Cardiac muscle cell (in vitro differentiated cells and primary cell): ENCODE data around the gene TGM1. TPM values are rescaled to one million over a fixed set of nuclear protein-coding genes. Genes with fewer than 3 reads are reported as not detected.

ENCODE experiments used
- DNase-seq, 2 donors: peaks; one replicate each; pipeline versions ENCODE4 v3.0.0 to v3.0.0-alpha.2; 2010 to 2017; ENCODE audit warnings: low read depth in 1 of 2, low spot score in 1 of 2
- H3K27ac ChIP-seq: fragments of 200-600 bp; sonication (generic); 2 replicates; pipeline ENCODE4 v1.5.1; 2016
- H3K27me3 ChIP-seq: fragments of 200-600 bp; sonication (generic); 2 replicates; pipeline ENCODE4 v1.6.0; 2016; ENCODE audit warnings: control low read depth
- H3K36me3 ChIP-seq: fragments of 200-600 bp; sonication (generic); 2 replicates; pipeline ENCODE4 v1.5.1; 2016; ENCODE audit warnings: control low read depth
- H3K4me1 ChIP-seq: fragments of 200-600 bp; sonication (generic); 2 replicates; pipeline ENCODE4 v1.8.1; 2017; ENCODE audit warnings: low read depth, mild to moderate bottlenecking, mixed run types
- H3K4me3 ChIP-seq: fragments of 200-600 bp; sonication (generic); 2 replicates; pipeline ENCODE4 v1.5.1; 2016; ENCODE audit warnings: mild to moderate bottlenecking
- H3K9me3 ChIP-seq: fragments of 200-600 bp; sonication (generic); 2 replicates; pipeline ENCODE4 v1.5.1; 2017; ENCODE audit warnings: low read depth, mild to moderate bottlenecking, control low read depth
- CTCF ChIP-seq: IDR thresholded peaks from 2 replicates; pipeline ENCODE4 v1.5.1; 2012; ENCODE audit warnings: low read depth, mild to moderate bottlenecking, low read length
- polyA plus RNA-seq: library from polyadenylated mRNA; unstranded; fragments of >200 nt; fragmentation: Nextera tagmentation; extraction: Ambion mirVana; gene quantifications from 2 replicates; pipeline ENCODE4 v1.2.1, GENCODE V29; 2016
- total RNA-seq: library from RNA; depleted of rRNA; stranded (reverse); fragments of >200 nt; gene quantifications from 2 replicates; pipeline ENCODE4 v1.2.3, GENCODE V29; 2016

Gene TGM1
- total and polyA plus RNA-seq, 2 experiments from 2014 or later, result 1.7 TPM; not detected in 1

GRCh38 chr14:24309538-24310264 is 46.7 kb upstream of the TGM1 start, which contains the start of gene LTB4R2:
TSS of gene LTB4R2 (plus strand) at chr14:24310140. CDS start at chr14:24310665, 525 bp downstream.
- Histone ChIP-seq H3K9me3 (no peaks in the 10 kb centered on the region), H3K27me3 (no peaks in the 10 kb centered on the region), H3K4me1 (no peaks in the 10 kb centered on the region), H3K4me3 (no peak within 1 kb of the TSS), H3K36me3 (peaks cover 3% of the 10 kb centered on the region), H3K27ac (no peak within 1 kb of the TSS)
- DNase-seq, result no peak
- TF ChIP-seq CTCF, result no peak

- Histone ChIP-seq H3K9me3 (no peaks in the 10 kb centered on the region), H3K27me3 (no peaks in the 10 kb centered on the region), H3K4me3 (no peak overlapping the region), H3K4me1 (no peaks in the 10 kb centered on the region), H3K36me3 (peaks cover 15% of the 10 kb centered on the region), H3K27ac (no peak overlapping the region)
- DNase-seq, result no peak
- TF ChIP-seq CTCF, result no peak
Measured at GRCh38 chr14:24308342-24309124, 45.6 kb upstream of the TGM1 start.

GRCh38 chr14:24307575-24308341 is 44.8 kb upstream of the TGM1 start, which contains the start of gene CIDEB:
TSS of gene CIDEB (minus strand) at chr14:24307977. CDS start at chr14:24307858, 119 bp downstream.
- TF ChIP-seq CTCF, result peak; percentile 98
- no peak within 1 kb of the TSS for H3K4me3 ChIP-seq
- no peaks in the 10 kb centered on the region for H3K9me3 ChIP-seq
- no peak within 1 kb of the TSS for H3K27ac ChIP-seq
- H3K27me3 ChIP-seq, result no peaks in the 10 kb centered on the region
- no peaks in the 10 kb centered on the region for H3K4me1 ChIP-seq
- peaks cover 21% of the 10 kb centered on the region for H3K36me3 ChIP-seq
- peak; percentile 63 to 66 for DNase-seq

- Histone ChIP-seq H3K27me3 (no peaks in the 10 kb centered on the region), H3K9me3 (no peaks in the 10 kb centered on the region), H3K27ac (no peak overlapping the region), H3K4me3 (no peak overlapping the region), H3K36me3 (peaks cover 27% of the 10 kb centered on the region), H3K4me1 (no peaks in the 10 kb centered on the region)
- TF ChIP-seq CTCF, result no peak
- no peak for DNase-seq
Measured at GRCh38 chr14:24307156-24307574, 44.2 kb upstream of the TGM1 start.

GRCh38 chr14:24304019-24304387 is 41.0 kb upstream of the TGM1 start:
- TF ChIP-seq CTCF, result no peak
- no peaks in the 10 kb centered on the region for H3K9me3 ChIP-seq
- H3K4me1 ChIP-seq, result peaks cover 7% of the 10 kb centered on the region
- H3K27me3 ChIP-seq, result no peaks in the 10 kb centered on the region
- DNase-seq, result no peak
- H3K36me3 ChIP-seq, result peaks cover 28% of the 10 kb centered on the region
- H3K27ac ChIP-seq, result no peak overlapping the region
- H3K4me3 ChIP-seq, result no peak overlapping the region
